Adipocyte (in vitro differentiated cells): ENCODE data around the gene UCKL1.
A peak's percentile ranks its signal among the peaks of the same experiment; 100 is the strongest.
"Not testable (repeated sequence)": the region's sequence is repeated elsewhere in the genome, so short reads cannot be mapped to it uniquely, and the experiment has no call there.

Experiments
- DNase-seq: peaks from one replicate; pipeline ENCODE4 v3.0.0-alpha.2; 2015; ENCODE audit warnings: low read depth
- H3K27me3 ChIP-seq: replicated peaks from 2 replicates; pipeline ENCODE4 v1.7.0; 2013; ENCODE audit warnings: mild to moderate bottlenecking, low read length, moderate library complexity; ENCODE audit not compliant: control insufficient read depth, insufficient read depth
- H3K36me3 ChIP-seq: 2 replicates; pipeline ENCODE4 v1.7.0; 2013; ENCODE audit warnings: low read length, mild to moderate bottlenecking, moderate library complexity; ENCODE audit not compliant: control insufficient read depth, insufficient read depth, severe bottlenecking
- H3K4me1 ChIP-seq: 2 replicates; pipeline ENCODE4 v1.7.0; 2013; ENCODE audit warnings: mild to moderate bottlenecking, low read length, moderate library complexity; ENCODE audit not compliant: control insufficient read depth, insufficient read depth
- H3K4me3 ChIP-seq: 2 replicates; pipeline ENCODE4 v1.7.0; 2013; ENCODE audit warnings: mild to moderate bottlenecking, low read length, moderate library complexity
- H3K9ac ChIP-seq: 2 replicates; pipeline ENCODE4 v1.7.0; 2013; ENCODE audit warnings: mild to moderate bottlenecking, low read length, moderate library complexity
- H3K9me3 ChIP-seq: 2 replicates; pipeline ENCODE4 v1.7.0; 2013; ENCODE audit warnings: mild to moderate bottlenecking, low read length, moderate library complexity; ENCODE audit not compliant: control insufficient read depth

Gene UCKL1

GRCh38 chr20:63924241-63924640, 32.0 kb downstream of the UCKL1 start:
- Histone ChIP-seq H3K9me3 (no peaks in the 10 kb centered on the region), H3K4me1 (no peaks in the 10 kb centered on the region), H3K4me3 (no peak overlapping the region), H3K36me3 (peaks cover 27% of the 10 kb centered on the region), H3K27me3 (no peaks in the 10 kb centered on the region), H3K9ac (no peak overlapping the region)
- DNase-seq, result no peak

GRCh38 chr20:63923651-63924050, 32.6 kb downstream of the UCKL1 start:
- H3K36me3 ChIP-seq, result peaks cover 25% of the 10 kb centered on the region
- no peak overlapping the region for H3K9ac ChIP-seq

GRCh38 chr20:63920226-63920625, 36.0 kb downstream of the UCKL1 start:
- Histone ChIP-seq H3K4me1 (peaks cover 3% of the 10 kb centered on the region), H3K4me3 (no peak overlapping the region), H3K27me3 (no peaks in the 10 kb centered on the region), H3K36me3 (peaks cover 17% of the 10 kb centered on the region), H3K9me3 (no peaks in the 10 kb centered on the region), H3K9ac (no peak overlapping the region)
- DNase-seq, result no peak

More at GRCh38 chr20:63923651-63924050, 32.6 kb downstream of the UCKL1 start:
- no peak for DNase-seq
- no peaks in the 10 kb centered on the region for H3K9me3 ChIP-seq
- no peaks in the 10 kb centered on the region for H3K4me1 ChIP-seq
- no peak overlapping the region for H3K4me3 ChIP-seq
- no peaks in the 10 kb centered on the region for H3K27me3 ChIP-seq

- Histone ChIP-seq H3K9me3 (no peaks in the 10 kb centered on the region), H3K36me3 (peaks cover 17% of the 10 kb centered on the region), H3K9ac (no peak overlapping the region), H3K27me3 (no peaks in the 10 kb centered on the region), H3K4me3 (no peak overlapping the region), H3K4me1 (peaks cover 3% of the 10 kb centered on the region)
- DNase-seq, result no peak
These were observed 37.1 kb downstream of the UCKL1 start for GRCh38 chr20:63919130-63919529.

GRCh38 chr20:63917811-63918210, 38.4 kb downstream of the UCKL1 start:
- H3K27me3 ChIP-seq, result no peaks in the 10 kb centered on the region
- no peak overlapping the region for H3K9ac ChIP-seq
- H3K9me3 ChIP-seq, result no peaks in the 10 kb centered on the region
- H3K4me1 ChIP-seq, result peaks cover 3% of the 10 kb centered on the region
- no peak for DNase-seq
- peaks cover 17% of the 10 kb centered on the region for H3K36me3 ChIP-seq
- no peak overlapping the region for H3K4me3 ChIP-seq

- H3K9ac ChIP-seq, H3K27me3 ChIP-seq, H3K9me3 ChIP-seq, H3K4me3 ChIP-seq, H3K4me1 ChIP-seq, DNase-seq: not testable (repeated sequence)
- H3K36me3 ChIP-seq, result peaks cover 17% of the 10 kb centered on the region
These were observed 39.8 kb downstream of the UCKL1 start for GRCh38 chr20:63916371-63916939.

GRCh38 chr20:63915471-63915870, 40.7 kb downstream of the UCKL1 start:
- H3K27me3 ChIP-seq, result no peaks in the 10 kb centered on the region
- H3K36me3 ChIP-seq, result peaks cover 17% of the 10 kb centered on the region
- H3K4me1 ChIP-seq, result peaks cover 3% of the 10 kb centered on the region
- DNase-seq, result no peak
- H3K4me3 ChIP-seq, result no peak overlapping the region
- no peaks in the 10 kb centered on the region for H3K9me3 ChIP-seq
- H3K9ac ChIP-seq, result no peak overlapping the region

- Histone ChIP-seq H3K27me3 (no peaks in the 10 kb centered on the region), H3K9ac (no peak overlapping the region), H3K36me3 (peaks cover 9% of the 10 kb centered on the region), H3K9me3 (no peaks in the 10 kb centered on the region), H3K4me1 (peaks cover 5% of the 10 kb centered on the region), H3K4me3 (no peak overlapping the region)
- no peak for DNase-seq
These were observed 42.4 kb downstream of the UCKL1 start for GRCh38 chr20:63913768-63914167.

- H3K36me3 ChIP-seq, result no peaks in the 10 kb centered on the region
- H3K27me3 ChIP-seq, result no peaks in the 10 kb centered on the region
- DNase-seq, result no peak
- H3K4me1 ChIP-seq, result peaks cover 16% of the 10 kb centered on the region
- peak overlapping the region; percentile 42 for H3K9ac ChIP-seq
- no peaks in the 10 kb centered on the region for H3K9me3 ChIP-seq
- no peak overlapping the region for H3K4me3 ChIP-seq
These were observed 45.0 kb downstream of the UCKL1 start for GRCh38 chr20:63911176-63911575.

- H3K4me1 ChIP-seq, result peaks cover 13% of the 10 kb centered on the region
These were observed 48.1 kb downstream of the UCKL1 start for GRCh38 chr20:63908008-63908682.

GRCh38 chr20:63903796-63904561, 52.2 kb downstream of the UCKL1 start:
- no peak overlapping the region for H3K4me3 ChIP-seq
- no peak overlapping the region for H3K9ac ChIP-seq
- H3K4me1 ChIP-seq, result peaks cover 13% of the 10 kb centered on the region
- H3K27me3 ChIP-seq, result no peaks in the 10 kb centered on the region
- no peak for DNase-seq
- no peaks in the 10 kb centered on the region for H3K9me3 ChIP-seq
- H3K36me3 ChIP-seq, result no peaks in the 10 kb centered on the region

More at GRCh38 chr20:63908008-63908682, 48.1 kb downstream of the UCKL1 start:
- Histone ChIP-seq H3K9me3 (no peaks in the 10 kb centered on the region), H3K36me3 (no peaks in the 10 kb centered on the region), H3K27me3 (no peaks in the 10 kb centered on the region), H3K4me3 (no peak overlapping the region), H3K9ac (no peak overlapping the region)
- no peak for DNase-seq
